Pancreas (tissue), 10 donors: ENCODE measurements around the gene DPP4. TPM values are rescaled to one million over a fixed set of nuclear protein-coding genes. Genes with fewer than 3 reads are reported as not detected.
A peak's percentile ranks its signal among the peaks of the same experiment; 100 is the strongest.

Experiments used
- ATAC-seq, 4 donors: fragments of 200-7000 bp; cut with Tn5 transposase; one replicate each; pipeline versions ENCODE4 v1.8.0 to v1.9.1; 2020; ENCODE audit warnings: mild to moderate bottlenecking in 4 of 4, moderate library complexity in 4 of 4
- DNase-seq, 6 donors: peaks; one replicate each; pipeline ENCODE4 v3.0.0-alpha.2; 2020
- FAIRE-seq: peaks from 2 replicates; lab custom pipeline; 2012; peaks lifted over from hg19 to GRCh38; lab: Jason Lieb, UNC
- H3K27ac ChIP-seq, 4 donors: fragments of 200-600 bp; sonication (generic); 1 replicate in 3 of 4; 2 replicates in 1 of 4; pipeline versions ENCODE4 v1.5.0 to v1.8.0; 2020
- H3K27me3 ChIP-seq, 4 donors: fragments of 200-600 bp; one replicate each; pipeline ENCODE4 v1.8.0; 2021
- H3K36me3 ChIP-seq, 3 donors: fragments of 200-600 bp; sonication (generic) in 1 of 3; one replicate each; pipeline versions ENCODE4 v1.5.0 to v1.8.0; 2020 to 2021
- H3K4me1 ChIP-seq, 3 donors: fragments of 200-600 bp; one replicate each; pipeline ENCODE4 v1.8.0; 2021
- H3K4me3 ChIP-seq, 4 donors: fragments of 200-600 bp; sonication (generic) in 2 of 4; one replicate each; pipeline versions ENCODE4 v1.5.0 to v1.8.0; 2020 to 2021
- H3K9me3 ChIP-seq, 4 donors: fragments of 200-600 bp; one replicate each; pipeline ENCODE4 v1.8.0; 2021
- WGBS, 2 donors: extraction: QIAGEN DNeasy Blood & Tissue Kit; methylation state at CpG; one replicate each; pipeline ENCODE4 v1.1.7; 2013; 5-methylcytosine and 5-hydroxymethylcytosine counted together
- intact Hi-C, 3 donors: fragments of 100-400 bp; cut with DNase I; formaldehyde crosslinking; loops; one replicate each; pipeline versions ENCODE4 v1.11.1 to v1.14.2; 2022
- polyA plus RNA-seq, 2 donors: library from polyadenylated mRNA; stranded (reverse); fragments of 200-250 nt; gene quantifications; one replicate each; pipeline ENCODE4 v1.2.3, GENCODE V29; 2013
- total RNA-seq, 6 donors: library from RNA; stranded (reverse); fragmentation: NEBNext Ultra II Directional in 4 of 6; extraction: Animal tissue kit (Norgen Biotek cat#: 25700) in 4 of 6; gene quantifications; one replicate each; pipeline versions ENCODE4 v1.2.1 to v1.2.4, GENCODE V29; 2021 to 2023
- TF ChIP-seq, protein P1 (sequence below), 4 donors: fragments of 200-600 bp; sonication (generic) in 3 of 4; IDR thresholded peaks; one replicate each; pipeline versions ENCODE4 v1.5.0 to v1.8.0; 2021; ENCODE audit warnings: antibody characterized with exemption in 4 of 4
- donor health status: healthy with polysubstance abuse.
- donor health status: DM: no; HTN: no; CAD: no; lungs with moderate emphysema.
- donor health status: DM: no; HTN: no; CAD: no.
- donor health status: control.
- donor health status: control.
- donor health status: Bipolar disorder and iron deficiency.
- donor health status: DM: yes; HTN: yes; CAD: no.
- donor health status: DM: no; HTN: no; CAD: no.
- donor health status: DM: no; HTN: no; CAD: no.
- donor health status: DM: yes; HTN: yes; CAD: no.

DPP4 gene
- total and polyA plus RNA-seq, 8 donors: 0.98 to 6.4 (median 2.4) TPM

DNA sequence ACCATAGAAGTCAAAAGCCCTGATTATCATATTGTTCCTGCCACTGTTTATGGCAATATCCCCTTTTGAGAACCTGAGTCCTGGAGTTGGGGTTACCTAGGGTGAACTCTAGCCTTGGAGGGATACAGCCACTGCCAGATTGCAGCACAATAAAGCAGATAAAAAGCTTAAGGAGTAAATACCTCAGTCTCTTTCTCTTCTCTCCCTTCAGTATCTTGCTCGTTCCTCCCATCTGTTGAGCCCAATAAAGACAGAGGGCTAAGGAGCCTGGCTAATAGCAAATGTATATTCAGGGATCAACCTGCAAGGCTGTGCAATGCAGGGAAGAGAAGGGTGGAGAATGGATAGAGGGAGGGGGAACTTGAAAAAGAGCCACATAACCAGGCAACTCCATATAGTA, 8.0 kb upstream of the DPP4 start:
- no peaks in the 10 kb centered on the region for H3K4me1 ChIP-seq
- no peak overlapping the region for H3K27ac ChIP-seq
- TF ChIP-seq, protein P1, sequence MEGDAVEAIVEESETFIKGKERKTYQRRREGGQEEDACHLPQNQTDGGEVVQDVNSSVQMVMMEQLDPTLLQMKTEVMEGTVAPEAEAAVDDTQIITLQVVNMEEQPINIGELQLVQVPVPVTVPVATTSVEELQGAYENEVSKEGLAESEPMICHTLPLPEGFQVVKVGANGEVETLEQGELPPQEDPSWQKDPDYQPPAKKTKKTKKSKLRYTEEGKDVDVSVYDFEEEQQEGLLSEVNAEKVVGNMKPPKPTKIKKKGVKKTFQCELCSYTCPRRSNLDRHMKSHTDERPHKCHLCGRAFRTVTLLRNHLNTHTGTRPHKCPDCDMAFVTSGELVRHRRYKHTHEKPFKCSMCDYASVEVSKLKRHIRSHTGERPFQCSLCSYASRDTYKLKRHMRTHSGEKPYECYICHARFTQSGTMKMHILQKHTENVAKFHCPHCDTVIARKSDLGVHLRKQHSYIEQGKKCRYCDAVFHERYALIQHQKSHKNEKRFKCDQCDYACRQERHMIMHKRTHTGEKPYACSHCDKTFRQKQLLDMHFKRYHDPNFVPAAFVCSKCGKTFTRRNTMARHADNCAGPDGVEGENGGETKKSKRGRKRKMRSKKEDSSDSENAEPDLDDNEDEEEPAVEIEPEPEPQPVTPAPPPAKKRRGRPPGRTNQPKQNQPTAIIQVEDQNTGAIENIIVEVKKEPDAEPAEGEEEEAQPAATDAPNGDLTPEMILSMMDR (IDR thresholded peaks at IDR 0.05): no peak
- DNase-seq (no peak), FAIRE-seq (no peak), ATAC-seq (no peak)
- no peaks in the 10 kb centered on the region for H3K27me3 ChIP-seq
- H3K36me3 ChIP-seq: no peaks in the 10 kb centered on the region
- intact Hi-C loops: no loop called here
- H3K4me3 ChIP-seq: no peak overlapping the region
- no peaks in the 10 kb centered on the region for H3K9me3 ChIP-seq
- WGBS, 2 donors: 63 to 71% methylated on average over 1 of the region's 1 CpG

DNA sequence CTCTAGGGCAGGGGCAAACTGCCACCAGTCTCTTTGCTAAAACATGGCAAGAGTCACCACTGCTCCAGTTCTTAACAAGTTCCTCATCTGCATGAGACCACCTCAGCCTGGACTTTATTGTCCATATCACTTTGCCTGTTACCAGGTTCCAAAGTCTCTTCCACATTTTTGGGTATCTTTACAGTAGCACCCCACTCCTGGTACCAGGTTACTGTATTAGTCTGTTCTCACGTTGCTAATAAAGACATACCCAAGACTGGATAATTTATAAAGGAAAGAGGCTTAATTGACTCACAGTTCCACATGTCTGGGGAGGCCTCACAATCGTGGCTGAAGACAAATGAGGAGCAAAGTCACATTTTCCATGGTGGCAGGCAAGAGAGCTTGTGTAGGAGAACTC, 5.5 kb upstream of the DPP4 start:
- TF ChIP-seq, protein P1 (IDR thresholded peaks at IDR 0.05): no peak
- ATAC-seq (no peak), DNase-seq (no peak), FAIRE-seq (no peak)
- WGBS, 2 donors: 50 to 59% methylated on average over 2 of the region's 2 CpGs
- intact Hi-C loops: no loop called here
- Histone ChIP-seq H3K4me1 (peaks cover 0 to 5% (median 0%) of the 10 kb centered on the region in 3 donors), H3K4me3 (no peak overlapping the region), H3K36me3 (no peaks in the 10 kb centered on the region), H3K27me3 (no peaks in the 10 kb centered on the region), H3K9me3 (no peaks in the 10 kb centered on the region), H3K27ac (no peak overlapping the region)

DNA sequence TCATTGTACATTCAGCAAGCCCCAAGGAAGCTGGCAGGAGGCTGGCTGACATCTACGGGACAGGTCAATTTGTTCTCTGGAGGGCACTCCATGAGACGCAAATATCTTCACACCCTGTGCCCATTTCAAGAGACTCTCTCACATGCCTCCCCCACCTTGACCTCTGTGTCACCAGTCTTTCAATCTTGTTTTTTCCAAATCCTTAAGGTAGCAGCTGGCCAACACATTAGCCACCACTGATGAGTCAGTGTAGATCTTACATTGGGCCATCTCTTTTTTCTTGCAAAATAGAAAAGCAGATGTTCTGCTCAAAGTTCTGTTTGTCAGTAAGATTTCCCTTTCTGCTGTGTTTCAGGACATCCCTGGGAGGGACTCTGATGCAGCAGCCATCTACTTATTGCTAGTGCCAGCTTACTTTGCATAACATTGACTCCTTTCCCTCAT, 1.7 kb upstream of the DPP4 start:
- WGBS, 2 donors: 91 to 100% methylated on average over 2 of the region's 2 CpGs
- no peak for ATAC-seq

DNA sequence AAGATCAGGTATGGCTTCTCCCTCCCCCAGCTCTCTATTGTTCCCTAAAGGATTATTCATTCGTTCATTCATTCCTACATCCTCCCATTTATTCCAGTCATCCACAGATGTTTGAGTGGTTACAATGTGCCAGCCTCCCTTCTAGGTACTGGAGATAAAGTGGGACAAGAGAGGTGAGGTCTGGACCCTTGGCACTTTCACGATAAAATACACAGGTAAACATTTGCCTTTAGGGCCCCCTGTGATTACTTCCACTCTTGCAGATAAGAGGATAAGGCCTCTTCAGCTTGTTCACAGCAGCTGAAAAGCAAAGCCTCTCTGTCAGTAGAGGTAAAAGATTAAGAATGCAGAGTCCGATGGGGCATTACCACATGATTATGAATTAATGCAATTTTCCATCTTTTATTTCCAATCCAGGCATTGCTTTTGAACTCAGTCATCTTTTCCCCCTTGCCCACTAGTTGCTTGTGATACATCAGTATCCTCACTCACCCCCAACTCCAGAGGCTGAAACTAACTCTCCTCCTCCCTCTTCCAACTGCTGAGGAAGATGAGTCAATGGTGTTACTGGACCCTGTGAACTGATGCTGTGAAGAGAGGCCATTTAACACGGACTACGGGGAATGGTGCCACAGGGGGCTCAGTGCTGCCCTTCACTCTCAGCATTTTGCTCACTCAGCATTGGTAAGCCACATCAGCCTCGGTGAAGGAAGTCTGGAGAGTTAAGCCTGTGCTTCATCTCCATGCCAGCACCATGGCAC, 1.1 kb upstream of the DPP4 start:
- WGBS, 2 donors: 70 to 72% methylated on average over 6 of the region's 6 CpGs
- Histone ChIP-seq H3K36me3 (no peaks in the 10 kb centered on the region), H3K27ac (no peak overlapping the region), H3K4me1 (peaks cover 0 to 7% (median 0%) of the 10 kb centered on the region in 3 donors), H3K9me3 (no peaks in the 10 kb centered on the region), H3K4me3 (peak overlapping the region in 1 of 4 donors; percentile 47), H3K27me3 (no peaks in the 10 kb centered on the region)
- no peak for DNase-seq
- no peak for FAIRE-seq
- intact Hi-C loops: no loop called here
- TF ChIP-seq, protein P1 (IDR thresholded peaks at IDR 0.05): no peak
- ATAC-seq: no peak

More for the DNA sequence above, 1.7 kb upstream of the DPP4 start:
- DNase-seq (no peak), FAIRE-seq (no peak)
- H3K27ac ChIP-seq: no peak overlapping the region
- H3K36me3 ChIP-seq: no peaks in the 10 kb centered on the region
- TF ChIP-seq, protein P1 (IDR thresholded peaks at IDR 0.05): no peak
- H3K4me3 ChIP-seq: no peak overlapping the region
- peaks cover 0 to 7% (median 0%) of the 10 kb centered on the region in 3 donors for H3K4me1 ChIP-seq
- no peaks in the 10 kb centered on the region for H3K9me3 ChIP-seq
- H3K27me3 ChIP-seq: no peaks in the 10 kb centered on the region
- intact Hi-C loops: no loop called here

DNA sequence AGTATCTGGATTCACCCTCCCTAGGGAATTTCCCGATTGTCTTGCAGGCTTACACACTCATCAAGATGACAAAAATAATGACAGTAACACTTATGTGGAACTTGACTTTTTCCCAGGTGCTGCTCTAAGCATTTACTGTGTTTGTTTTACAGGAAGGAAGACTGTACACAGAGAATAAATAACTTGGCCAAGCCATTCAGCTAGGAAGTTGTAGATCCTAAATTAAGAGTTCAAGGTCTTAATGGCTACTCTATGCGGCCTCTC, 549 bp upstream of the DPP4 start:
- peaks cover 0 to 7% (median 0%) of the 10 kb centered on the region in 3 donors for H3K4me1 ChIP-seq
- no peak for ATAC-seq

More for the DNA sequence above, 549 bp upstream of the DPP4 start:
- peak overlapping the region in 3 of 4 donors; percentile 37 to 48 (median 47) for H3K4me3 ChIP-seq
- no peaks in the 10 kb centered on the region for H3K9me3 ChIP-seq
- DNase-seq (no peak), FAIRE-seq (no peak)
- TF ChIP-seq, protein P1 (IDR thresholded peaks at IDR 0.05): no peak
- no peak overlapping the region for H3K27ac ChIP-seq
- H3K27me3 ChIP-seq: no peaks in the 10 kb centered on the region
- no peaks in the 10 kb centered on the region for H3K36me3 ChIP-seq
- intact Hi-C loops: no loop called here
- WGBS, 2 donors: 43 to 52% methylated on average over 2 of the region's 2 CpGs
